GM19099 (cell line): Measurements from ENCODE around the gene C1RL.

ENCODE experiments used
- POLR2A ChIP-seq: IDR thresholded peaks from 3 replicates; pipeline ENCODE4 v1.6.1; 2011; ENCODE audit warnings: low read depth; ENCODE audit not compliant: insufficient read length; ENCODE audit errors: extremely low read depth

C1RL gene

DNA sequence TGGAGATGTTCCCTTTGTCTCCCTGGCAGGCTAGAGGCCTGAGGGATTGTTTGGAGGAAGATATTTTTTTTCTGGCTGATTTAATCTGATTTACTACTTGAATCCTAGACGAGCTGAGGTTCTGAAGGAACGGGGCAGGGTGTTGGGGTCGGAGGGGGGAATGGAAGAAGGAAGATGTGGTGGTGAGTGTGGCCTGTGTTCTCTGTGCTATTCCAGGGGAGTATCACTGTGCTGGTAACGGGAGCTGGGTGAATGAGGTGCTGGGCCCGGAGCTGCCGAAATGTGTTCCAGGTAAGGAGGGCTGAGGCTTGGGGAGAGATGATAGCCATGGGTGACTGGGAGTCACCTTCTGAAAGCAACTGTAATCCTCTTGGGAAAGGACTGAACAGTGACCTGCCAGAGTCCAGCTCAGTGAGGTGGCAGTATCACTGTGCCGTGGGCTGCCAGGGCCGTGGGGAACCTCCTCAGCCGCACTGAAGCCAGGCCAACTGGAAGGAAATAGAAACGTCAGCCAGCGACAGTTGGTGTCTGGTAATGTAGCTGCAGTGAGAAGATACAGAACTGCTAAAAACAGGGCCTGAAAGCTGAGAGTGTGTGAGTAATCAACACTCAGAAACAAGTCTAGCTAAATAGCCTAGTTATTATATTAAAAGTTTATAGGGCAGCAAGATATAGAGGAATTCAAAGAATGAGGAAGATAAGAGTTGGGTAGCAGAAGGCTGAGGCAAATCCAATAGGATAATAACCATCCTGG is 40.6 kb downstream of the C1RL start:
- TF ChIP-seq POLR2A = no peak

DNA sequence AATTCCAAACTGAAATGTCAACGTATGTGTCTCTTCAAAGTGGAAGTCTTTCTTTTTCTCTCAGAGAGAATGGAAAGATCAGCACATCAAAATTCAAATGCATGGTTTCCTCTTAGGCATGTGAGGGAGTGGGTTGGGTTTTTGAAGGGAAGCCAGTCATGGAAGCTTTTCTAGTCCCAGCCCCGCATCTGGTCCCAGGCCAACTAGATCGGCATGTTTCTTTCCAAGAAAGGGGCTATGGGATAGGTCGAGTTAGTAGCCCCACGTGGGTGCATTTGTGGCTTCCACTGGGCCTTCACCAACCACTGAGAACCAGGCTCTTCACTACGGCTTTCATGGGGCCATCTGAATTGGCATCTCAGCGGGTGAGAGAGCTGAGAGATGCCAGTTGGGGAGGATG is 41.9 kb downstream of the C1RL start:
- TF ChIP-seq POLR2A = no peak

DNA sequence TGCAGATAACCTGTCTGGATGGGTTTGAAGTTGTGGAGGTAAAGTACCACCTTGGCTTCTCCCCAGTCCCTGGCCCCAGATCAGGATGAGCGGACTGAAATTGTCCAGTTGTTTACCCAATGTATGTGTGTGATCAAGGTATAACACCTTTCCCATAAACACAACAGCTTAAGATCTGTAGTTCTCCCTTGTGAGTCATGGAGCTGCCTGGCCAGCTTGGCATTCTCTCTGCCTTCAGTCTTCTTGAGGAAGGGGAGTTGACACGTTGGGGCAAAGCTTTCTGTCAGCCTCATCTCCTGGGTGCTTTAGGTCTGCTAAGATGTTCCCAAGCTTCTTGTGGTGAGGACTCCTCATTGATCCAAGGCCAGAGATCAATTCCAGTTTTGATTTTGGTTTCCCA is 42.4 kb downstream of the C1RL start:
- TF ChIP-seq POLR2A = no peak

DNA sequence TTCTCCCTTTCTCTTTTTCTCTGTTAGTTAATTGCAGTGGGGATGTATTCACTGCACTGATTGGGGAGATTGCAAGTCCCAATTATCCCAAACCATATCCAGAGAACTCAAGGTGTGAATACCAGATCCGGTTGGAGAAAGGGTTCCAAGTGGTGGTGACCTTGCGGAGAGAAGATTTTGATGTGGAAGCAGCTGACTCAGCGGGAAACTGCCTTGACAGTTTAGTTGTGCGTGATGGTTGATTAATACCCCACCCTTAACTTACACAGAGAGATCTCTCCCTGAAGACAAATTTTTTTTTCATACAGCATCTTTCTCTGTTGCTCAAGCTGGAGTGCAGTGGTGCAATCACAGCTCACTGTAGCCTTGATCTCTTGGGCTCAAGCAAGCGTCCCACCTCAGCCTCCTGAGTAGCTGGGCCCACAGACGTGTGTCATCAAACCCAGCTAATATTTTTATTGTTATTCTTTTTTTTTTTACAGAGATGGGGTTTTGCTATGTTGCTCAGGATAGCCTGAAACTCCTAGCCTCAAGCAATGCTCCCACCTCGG is 43.9 kb downstream of the C1RL start:
- TF ChIP-seq POLR2A = no peak

DNA sequence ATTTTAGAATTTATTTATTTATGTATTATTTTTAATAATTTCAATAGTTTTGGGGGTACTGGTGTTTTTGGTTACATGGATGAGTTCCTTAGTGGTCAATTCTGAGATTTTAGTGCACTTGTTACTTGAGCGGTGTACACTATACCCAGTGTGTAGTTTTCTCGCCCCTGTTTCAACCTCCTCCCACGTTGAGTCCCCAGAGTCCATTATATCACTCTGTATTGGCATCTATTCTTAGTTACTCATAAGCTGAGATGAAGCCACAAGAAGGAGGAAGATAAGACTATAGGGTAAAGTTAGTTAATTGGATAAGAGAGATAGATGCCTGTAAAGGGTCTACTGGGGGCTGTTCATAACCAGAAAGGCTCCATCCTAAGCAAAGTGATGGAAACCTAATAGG is 44.5 kb downstream of the C1RL start:
- TF ChIP-seq POLR2A = no peak

DNA sequence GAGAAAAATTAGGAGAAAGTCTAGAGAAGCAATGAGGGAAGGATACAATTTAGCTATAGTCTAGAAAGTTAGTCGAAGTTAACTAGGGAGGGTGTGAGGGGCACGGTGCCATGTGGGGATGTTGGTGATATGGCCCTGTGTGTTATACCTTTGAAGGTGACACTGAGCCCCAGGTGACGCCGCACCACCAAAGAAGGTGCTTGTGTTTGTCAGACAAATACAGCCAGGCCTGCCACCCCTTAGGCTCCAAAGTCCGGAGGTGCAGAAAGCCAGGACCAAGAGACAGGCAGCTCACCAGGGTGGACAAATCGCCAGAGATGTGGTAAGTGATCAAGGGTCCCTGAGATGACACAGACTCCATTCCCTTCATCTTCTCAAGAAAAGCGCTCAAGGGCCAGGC is 47.4 kb downstream of the C1RL start:
- TF ChIP-seq POLR2A = no peak

DNA sequence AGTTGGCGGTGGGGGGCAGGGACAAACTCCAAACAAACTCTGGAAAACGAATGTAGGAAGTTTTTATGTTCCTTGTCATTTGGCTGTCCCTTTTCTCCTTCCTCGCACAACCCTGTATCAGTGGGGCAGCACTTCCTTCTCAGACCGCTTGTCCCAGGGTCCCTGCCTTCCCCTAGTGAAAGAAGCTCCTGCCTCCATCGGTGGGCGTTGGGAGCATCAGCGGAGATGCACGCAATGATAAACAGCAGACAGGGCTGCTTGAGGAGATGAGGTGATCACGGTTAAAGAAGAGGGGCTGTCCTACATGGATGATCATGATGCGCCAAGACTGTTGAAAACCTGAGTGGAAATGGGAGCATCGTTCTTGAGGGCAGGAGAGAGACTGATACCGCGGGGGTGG is 47.9 kb downstream of the C1RL start:
- TF ChIP-seq POLR2A = no peak

DNA sequence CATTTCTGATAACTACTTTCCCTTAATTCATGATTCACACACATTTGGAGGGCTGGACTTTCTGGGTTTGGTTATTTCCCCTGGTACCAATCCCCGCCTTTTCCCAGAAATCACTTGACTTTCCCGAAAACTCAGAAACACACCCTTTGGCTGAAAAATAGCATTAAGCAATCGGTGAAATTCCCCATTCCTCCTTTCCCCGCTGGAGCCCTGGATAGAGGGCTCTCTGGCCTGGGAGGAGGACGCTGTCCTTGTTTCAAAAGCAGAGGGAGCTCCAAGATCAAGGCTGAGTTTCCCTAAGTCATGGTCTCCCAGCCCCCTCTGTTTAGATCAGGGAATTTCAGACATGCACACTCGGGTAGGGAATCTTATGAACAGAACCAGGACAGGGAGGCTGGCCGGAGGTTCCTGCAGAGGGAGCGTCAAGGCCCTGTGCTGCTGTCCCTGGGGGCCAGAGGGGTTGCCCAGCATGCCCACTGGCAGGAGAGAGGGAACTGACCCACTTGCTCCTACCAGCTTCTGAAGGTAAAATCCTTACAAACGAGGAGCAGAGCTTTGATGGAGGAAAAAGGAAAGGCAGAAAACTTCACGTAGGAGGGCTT is 48.6 kb downstream of the C1RL start, which contains the start of gene C1S:
Gene C1S (plus strand): TSS at position 366 of the 602 bp plus-strand sequence. CDS start 1,195 bp downstream, outside the sequence.
- TF ChIP-seq POLR2A = no peak

DNA sequence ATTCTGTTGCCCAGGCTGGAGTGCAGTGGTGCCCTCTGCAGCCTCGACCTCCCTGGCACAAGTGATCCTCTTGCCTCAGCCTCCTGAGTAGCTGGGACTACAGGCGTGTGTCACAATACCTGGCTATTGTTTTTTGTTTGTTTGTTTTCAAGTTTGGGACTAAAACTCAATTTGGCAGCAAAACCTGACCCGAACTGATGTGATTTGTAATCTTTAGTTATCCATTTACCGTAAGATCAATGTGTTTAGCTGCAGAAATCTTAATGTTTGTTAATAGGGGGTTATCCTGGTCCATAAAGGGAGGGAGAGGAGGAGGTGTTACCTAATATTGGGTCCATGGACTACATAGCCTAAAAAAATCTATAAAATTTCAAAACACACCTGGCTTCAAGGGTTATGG is 49.2 kb downstream of the C1RL start:
- TF ChIP-seq POLR2A = no peak

DNA sequence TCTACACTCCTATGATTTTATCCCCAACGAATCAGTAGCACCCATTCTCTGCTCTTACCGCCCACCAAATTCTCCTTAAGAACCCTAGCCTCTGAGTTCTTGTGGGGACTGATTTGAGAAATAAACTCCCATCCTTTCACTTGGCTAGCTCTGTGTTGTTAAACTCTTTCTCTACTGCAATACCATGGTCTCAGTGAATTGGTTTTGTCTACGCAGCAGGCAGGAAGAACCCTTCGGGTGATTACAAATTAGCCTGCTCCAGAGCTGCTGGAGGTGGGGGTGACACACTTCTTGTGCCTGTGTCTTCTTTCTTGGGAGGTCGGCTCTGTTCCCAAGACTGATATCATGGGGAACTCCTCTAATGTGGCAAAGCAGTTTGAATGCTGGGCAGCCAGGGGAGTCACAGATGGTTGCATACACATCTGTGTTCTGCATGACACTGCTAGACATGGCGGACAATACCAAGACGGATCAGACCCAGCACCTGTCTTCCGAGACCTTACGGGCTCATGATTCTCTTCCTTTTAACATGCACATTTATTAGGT is 50.1 kb downstream of the C1RL start:
- TF ChIP-seq POLR2A = no peak

DNA sequence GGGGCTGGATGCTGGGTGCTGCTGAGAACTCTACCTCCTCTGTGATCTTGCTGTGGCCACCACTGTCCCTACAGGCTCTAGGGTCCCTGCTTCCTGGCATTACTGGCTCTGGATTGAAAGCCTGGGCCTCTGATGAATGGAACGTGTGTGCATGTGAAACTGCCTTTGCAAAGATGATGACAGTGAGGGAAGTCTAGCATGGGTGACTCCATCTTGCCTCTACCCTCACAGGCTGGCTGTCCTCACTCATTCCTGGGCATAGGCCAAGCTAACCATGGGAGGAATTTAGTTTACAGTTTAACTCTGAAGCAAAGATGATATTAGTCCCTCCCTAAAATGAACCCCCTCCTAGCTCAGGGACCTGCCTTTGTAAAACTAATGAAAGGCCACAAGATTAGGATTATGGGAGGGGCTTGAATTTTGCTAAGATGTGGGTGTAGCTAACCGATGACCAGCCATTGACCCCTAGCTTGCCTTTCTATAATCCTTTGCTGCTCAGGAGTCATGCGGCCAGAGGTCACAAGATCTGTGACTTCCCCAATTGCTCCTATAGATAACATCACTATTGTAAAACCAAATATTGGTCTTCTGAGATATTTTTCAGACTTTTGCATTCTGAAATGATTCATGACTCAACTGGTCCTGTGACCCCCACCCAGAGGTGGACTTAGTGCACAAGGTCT is 50.7 kb downstream of the C1RL start:
- no peak for TF ChIP-seq POLR2A

DNA sequence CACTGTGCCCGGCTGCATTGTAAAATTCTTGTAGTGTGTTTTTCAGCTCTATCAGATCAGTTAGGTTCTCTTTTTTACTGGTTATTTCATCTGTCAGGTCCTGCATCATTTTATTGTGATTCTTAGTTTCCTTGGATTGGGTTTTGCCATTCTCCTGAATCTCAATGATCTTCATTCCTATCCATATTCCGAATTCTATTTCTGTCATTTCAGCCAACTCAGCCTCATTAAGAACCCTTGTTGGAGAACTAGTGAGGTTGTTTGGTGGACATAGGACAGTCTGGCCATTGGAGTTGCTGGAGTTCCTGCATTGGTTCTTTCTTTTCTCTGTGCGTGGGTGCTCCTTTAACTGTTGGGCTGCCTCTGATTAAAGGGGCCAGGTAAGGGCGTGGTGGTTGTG is 54.1 kb downstream of the C1RL start:
- no peak for TF ChIP-seq POLR2A

DNA sequence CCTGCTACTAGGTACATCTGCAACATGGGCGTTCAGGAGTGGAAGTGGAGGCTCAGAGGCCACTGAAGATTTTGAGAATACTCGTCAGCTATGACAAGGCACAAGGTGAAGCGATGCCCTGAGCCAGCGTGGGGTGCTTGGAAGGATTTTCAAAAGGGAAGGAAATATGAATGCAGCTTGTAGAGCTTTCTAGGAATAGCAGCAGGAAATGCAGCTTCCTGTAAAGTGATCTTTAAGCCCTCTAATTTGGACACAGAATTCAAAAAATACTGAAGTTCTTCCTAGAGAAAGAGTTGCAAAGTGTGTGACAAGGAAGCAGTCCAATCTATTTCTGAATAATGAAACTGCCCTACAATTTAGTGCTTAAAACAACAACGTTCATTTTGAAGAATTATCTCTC is 61.7 kb downstream of the C1RL start:
- TF ChIP-seq POLR2A = no peak

DNA sequence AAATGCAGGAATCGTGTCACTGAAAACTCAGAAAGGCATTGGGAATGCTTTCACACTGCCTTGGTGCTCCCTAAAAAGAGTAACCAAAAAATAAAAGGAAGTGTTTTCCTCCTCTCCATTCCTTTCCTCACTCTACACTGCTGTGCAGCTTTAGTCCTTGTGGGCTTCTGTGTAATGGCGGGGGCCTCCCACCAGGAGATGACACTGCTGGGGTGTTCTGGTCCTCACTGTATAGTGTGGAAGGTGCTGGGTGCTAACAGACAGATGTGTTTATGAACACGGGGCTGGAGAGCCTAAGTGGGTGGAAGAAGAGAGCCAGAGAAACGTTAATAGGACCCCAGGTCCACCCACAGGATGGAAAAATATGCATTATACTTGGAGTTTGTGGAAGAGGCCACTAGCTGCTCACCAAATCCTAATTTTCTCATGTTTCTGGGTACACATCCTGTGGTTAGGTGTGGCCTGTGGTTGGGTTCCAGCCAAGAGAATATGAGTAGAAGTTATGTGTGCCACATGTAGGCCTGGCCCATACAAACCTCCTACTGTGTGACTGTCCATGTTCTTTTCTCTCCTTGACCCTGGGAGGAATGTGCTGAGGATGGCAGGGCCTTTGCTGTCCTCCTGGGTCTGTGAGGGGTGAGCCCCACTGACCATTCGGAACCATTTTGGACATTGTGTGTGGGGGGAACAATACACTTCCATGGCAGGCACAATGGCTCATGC is 62.5 kb downstream of the C1RL start:
- TF ChIP-seq POLR2A = no peak

DNA sequence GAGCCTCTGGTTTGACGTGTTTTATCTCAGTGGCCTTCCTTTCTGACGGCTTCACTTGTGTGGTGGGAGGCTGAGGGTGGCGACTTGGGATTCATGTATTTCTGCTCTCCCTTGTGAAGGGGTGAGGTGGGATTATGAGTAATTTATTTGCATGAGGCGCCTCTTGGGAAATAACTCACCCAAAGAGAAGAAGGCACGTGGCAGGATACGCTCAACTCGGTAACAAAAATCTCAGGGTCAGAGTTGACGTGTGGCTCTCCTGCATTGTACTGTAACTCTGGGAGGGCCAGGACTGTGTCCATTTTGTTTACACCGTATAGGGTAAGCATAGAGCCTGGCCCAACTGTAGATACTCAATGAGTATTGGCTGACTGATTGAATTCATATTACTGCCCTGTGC is 63.1 kb downstream of the C1RL start:
- no peak for TF ChIP-seq POLR2A
